Suppressor macrophage treated with lipopolysaccharide for 4 hours (primary cell): ENCODE results near the gene SLC22A23.
A peak's percentile ranks its signal among the peaks of the same experiment; 100 is the strongest.
"Not testable (repeated sequence)": the region's sequence is repeated elsewhere in the genome, so short reads cannot be mapped to it uniquely, and the experiment has no call there.

Experiments used
- DNase-seq: peaks from one replicate; pipeline ENCODE4 v3.0.0-alpha.2; 2020

The SLC22A23 gene

DNA sequence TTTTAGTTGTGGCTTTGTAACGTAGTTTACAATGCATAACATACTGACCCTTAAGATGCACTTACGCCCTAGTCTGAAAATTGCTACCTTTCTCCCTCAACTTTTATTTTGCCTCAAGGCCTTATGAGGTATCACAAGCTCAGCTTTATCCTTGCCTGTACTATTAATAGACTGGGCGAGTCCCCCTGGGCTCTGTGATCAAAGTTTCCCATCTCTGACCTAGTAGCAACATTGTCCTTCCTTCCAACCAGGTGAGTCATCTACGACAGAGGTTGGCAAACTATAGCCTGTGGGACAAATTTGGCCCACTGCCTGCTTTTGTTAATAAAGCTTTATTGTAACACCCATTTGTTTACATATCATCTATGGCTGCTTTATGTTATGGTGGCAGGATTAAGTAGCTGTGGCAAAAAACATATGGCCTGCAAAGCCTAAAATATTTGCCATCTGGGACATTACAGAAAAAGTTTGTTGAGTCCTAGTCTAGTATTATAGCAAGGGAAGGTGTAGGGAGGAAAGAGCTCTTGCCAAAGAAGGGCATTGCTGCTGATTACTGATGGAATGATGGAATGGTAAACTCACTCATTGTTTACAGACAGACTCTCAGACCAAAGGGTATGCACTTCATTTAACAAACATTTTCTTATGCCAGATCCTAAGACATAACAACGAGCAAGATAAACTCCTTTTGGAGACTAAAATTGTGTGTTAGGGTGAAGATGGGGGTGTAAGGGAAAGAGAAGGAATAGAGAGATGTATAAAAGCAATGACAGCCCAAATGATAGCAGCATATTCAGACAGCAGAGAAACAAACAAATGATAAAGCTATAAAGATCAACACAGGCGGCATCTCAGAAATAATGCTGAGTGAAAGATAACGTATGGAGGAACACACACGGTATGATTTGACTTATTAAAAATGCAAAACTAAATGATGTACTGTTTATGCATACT is 74.2 kb downstream of the SLC22A23 start:
- no peak for DNase-seq

DNA sequence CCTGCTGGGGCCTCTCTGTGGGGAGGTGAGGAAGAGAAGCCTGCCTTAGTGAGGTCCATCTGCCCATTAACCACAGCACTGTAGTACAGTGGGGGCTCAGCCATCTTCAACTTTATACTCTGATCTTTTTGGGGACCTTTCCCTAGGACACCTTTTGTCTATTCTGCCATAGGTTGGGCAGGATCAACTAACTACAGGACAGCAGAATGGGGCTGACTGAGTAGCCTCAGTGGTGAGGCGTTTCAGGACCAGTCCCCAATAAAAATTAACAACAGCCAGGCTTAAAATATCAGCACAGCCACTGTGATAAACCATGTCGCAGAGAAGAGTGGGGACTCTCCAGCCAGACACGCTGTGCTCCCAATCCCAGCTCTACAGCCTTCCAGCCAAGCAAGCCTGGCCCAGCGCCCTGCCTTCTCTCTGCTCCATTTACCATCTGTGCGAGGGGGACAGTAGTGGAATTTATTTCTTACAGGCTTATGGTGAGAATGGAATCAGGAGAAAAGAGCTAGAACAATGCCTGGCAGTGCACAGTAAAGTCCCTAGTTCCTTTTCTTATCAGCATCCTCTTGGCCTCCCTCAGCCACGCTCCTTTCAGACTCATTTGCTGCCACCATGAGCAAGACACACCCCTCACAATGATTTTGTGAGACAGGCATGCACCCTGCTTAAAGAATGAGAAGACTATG is 75.5 kb downstream of the SLC22A23 start:
- no peak for DNase-seq

DNA sequence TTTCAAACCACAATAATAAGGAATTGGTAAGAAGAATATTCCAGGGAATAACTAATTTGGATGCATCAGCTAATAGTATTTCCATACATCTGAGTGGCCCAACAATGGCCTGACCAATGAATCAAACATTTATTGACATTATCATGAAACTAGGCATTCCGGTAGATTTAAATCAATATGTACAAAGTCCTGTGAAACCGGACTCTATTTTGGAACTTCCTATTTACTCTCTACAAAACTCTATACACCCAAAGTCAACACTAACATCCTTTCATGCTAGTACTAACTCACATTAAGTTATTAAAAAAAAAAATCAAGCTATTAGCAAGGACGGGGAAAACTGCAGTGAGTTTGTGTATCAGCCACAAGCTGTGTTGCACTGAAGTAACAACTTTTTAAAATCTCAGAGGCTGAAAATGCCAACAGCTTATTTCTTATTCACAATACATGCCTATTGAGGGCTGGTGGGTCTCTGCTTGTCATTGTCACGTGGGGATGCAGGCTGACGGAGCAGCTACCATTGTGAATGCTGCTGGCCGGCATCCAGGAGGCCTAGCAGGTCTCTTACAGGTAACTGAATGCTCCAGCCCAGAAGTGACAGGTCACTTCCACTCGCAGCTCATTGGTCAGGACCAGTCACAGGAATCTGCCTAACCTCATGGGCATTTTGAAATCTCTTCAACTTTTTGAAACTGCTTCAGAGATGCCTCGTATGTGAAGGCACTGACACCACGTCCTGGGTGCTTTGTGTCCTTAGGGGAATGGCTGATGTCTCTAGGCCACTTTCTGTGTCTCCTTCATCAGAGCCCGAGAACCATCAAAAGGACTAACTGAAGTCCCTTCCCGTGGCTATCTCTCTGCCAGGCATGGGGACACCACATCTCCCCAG is 76.3 kb downstream of the SLC22A23 start:
- no peak for DNase-seq

- DNase-seq: no peak
These were observed 77.3 kb downstream of the SLC22A23 start for GRCh38 chr6:3379482-3380060.

DNA sequence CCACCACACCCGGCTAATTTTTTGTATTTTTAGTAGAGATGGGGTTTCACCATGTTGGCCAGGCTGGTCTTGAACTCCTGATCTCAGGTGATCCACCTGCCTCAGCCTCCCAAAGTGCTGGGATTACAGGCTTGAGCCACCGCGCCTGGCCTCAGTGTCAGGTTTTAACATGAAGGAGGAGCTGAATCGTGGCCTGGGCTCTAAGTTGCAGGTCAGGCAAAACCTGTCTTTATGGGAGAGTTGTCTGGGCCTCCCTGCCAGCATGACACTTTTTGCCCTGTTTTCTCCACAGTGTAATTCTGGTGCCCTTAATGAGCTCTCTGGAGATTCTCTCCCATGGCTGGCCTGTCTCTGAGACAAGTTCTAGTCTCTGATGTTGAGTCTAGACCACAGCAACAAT is 78.0 kb downstream of the SLC22A23 start:
- DNase-seq: not testable (repeated sequence)

GRCh38 chr6:3378398-3378782 is 78.5 kb downstream of the SLC22A23 start:
- DNase-seq: not testable (repeated sequence)

GRCh38 chr6:3377536-3378397 is 79.1 kb downstream of the SLC22A23 start:
- DNase-seq: no peak

- DNase-seq: no peak
These were observed 79.8 kb downstream of the SLC22A23 start for GRCh38 chr6:3376893-3377535.

DNA sequence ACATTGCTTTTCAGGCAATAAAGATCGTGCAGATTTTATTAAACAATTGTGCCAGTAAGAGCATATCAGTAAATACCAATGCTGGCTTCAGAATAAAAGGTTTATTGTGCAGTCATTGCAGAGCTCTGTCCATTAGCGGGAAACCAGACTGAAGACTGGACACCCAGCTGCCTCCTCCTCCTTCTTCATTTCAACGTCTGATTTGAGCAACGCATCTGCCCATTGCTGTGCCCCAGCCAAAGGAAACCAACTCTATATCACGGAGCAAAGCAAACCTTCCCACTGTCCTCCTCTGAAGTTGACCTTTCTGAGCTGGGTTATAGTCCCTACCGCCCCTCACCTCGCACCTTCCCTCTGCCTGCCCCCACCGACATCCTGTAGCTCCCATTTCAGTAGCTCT is 80.8 kb downstream of the SLC22A23 start:
- DNase-seq: no peak

GRCh38 chr6:3373597-3374203 is 83.2 kb downstream of the SLC22A23 start:
- no peak for DNase-seq

GRCh38 chr6:3372912-3373554 is 83.8 kb downstream of the SLC22A23 start:
- peak; percentile 19 for DNase-seq

GRCh38 chr6:3372184-3372846 is 84.5 kb downstream of the SLC22A23 start:
- no peak for DNase-seq

DNA sequence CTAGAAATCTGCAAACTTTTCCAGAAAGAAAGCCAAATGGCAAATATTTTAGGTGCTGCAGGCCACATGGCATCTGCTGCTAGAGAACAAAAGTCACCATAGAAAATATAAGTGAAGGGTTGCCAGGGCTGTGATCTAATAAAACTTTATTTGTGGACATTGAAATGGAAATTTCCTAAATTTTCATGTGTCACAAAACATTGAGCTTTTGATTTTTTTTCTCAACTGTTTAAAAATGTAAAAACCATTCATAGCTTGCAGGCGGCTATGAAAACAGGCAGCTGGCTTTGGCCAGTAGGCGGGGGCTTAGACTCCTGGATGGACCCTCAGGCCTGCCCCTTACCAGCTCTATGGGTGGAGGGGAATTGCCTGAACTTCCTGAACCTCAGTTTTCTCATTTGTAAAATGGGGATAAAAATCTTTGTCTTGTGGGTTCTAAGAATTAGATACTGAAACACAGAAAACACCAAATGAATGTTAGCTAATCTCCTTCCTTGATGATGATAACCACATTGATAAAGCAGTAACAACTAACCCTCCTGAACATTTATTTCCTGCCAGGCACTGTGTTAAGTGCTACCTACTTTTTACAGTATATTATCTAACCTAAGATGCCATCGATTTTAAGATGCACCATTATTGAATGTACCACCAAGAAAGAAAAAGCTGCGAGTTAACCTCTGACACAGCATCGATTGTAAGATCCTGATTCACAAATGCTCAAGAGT is 85.5 kb downstream of the SLC22A23 start:
- no peak for DNase-seq

- DNase-seq: no peak
These were observed 86.3 kb downstream of the SLC22A23 start for GRCh38 chr6:3370361-3371221.

- no peak for DNase-seq
These were observed 86.9 kb downstream of the SLC22A23 start for GRCh38 chr6:3369985-3370360.

DNA sequence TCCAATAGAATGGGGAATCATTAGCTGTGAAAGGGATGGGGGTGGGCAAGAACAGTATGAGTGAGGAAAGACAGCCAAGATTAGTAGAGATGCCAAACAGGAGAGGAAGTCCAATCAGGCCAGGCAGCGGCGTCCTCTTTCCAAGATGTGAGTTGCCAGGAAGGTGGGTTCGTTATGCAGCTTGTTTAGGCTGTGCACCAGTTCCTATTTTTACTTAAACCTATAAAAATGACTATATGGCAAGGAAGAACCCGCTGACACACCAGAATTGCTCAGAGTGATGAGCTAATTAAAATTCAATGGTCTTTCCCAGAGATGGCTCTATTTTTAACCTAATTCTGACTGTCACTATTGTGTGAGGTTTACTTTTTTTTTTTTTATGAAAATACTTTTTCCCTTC is 88.2 kb downstream of the SLC22A23 start:
- DNase-seq: peak; percentile 70

DNA sequence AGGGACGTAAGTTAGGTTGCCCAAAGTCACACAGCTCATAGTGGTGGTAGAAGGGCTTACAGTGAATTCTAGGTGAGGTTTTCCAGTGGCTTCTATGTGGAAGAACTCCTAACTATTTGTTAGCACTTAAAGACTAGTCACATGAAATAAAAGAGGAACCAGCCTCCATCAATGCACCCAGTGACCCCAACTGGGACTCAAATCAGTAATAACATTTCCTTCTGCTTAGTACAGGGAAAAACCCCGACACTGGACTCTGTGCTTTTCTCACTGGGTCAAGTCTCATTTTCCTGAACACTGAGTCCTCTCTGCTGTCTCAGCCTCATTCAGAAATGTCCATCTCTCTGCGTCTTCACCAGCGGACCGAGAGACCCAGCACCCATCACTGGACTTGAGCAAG is 89.2 kb downstream of the SLC22A23 start:
- DNase-seq: peak; percentile 80
